Stimulated activated effector memory CD8-positive, alpha-beta T cell treated with anti-CD3 and anti-CD28 coated beads, Interleukin-12 subunit alpha, Interleukin-12 subunit beta, amount 100 ng/mL, for 72 hours (primary cell): Measurements from ENCODE around the gene FAM184A.
"Not testable (repeated sequence)": the region's sequence is repeated elsewhere in the genome, so short reads cannot be mapped to it uniquely, and the experiment has no call there.

Source experiments
- ATAC-seq: fragments of 150-1000 bp; cut with Tn5 transposase; 2 replicates; pipeline ENCODE4 v1.10.0; 2021
- DNase-seq, 2 donors: peaks; one replicate each; pipeline ENCODE4 v3.0.0; 2021 to 2022; ENCODE audit warnings: low spot score in 2 of 2
- H3K27ac Mint-ChIP-seq: one replicate; pipeline ENCODE4 v1.8.0; 2022; ENCODE audit warnings: mild to moderate bottlenecking, mixed read lengths
- H3K36me3 Mint-ChIP-seq: one replicate; pipeline ENCODE4 v1.8.0; 2022; ENCODE audit warnings: mild to moderate bottlenecking, mixed read lengths
- H3K4me1 Mint-ChIP-seq: one replicate; pipeline ENCODE4 v1.8.0; 2022; ENCODE audit warnings: mixed read lengths
- H3K4me3 Mint-ChIP-seq: one replicate; pipeline ENCODE4 v1.8.0; 2022; ENCODE audit warnings: mild to moderate bottlenecking, mixed read lengths
- H3K9me3 Mint-ChIP-seq: one replicate; pipeline ENCODE4 v1.8.0; 2022; ENCODE audit warnings: mixed read lengths

FAM184A gene

GRCh38 chr6:119020597-119021561, 57.6 kb downstream of the FAM184A start:
- H3K9me3 Mint-ChIP-seq, result no peaks in the 10 kb centered on the region
- DNase-seq, result no peak

GRCh38 chr6:119015165-119015564, 63.3 kb downstream of the FAM184A start:
- ATAC-seq, H3K4me1 Mint-ChIP-seq, H3K9me3 Mint-ChIP-seq, H3K27ac Mint-ChIP-seq, H3K36me3 Mint-ChIP-seq, DNase-seq, H3K4me3 Mint-ChIP-seq: not testable (repeated sequence)

More at GRCh38 chr6:119020597-119021561, 57.6 kb downstream of the FAM184A start:
- H3K4me1 Mint-ChIP-seq, result no peaks in the 10 kb centered on the region
- no peak overlapping the region for H3K27ac Mint-ChIP-seq
- no peak for ATAC-seq
- no peak overlapping the region for H3K4me3 Mint-ChIP-seq
- no peaks in the 10 kb centered on the region for H3K36me3 Mint-ChIP-seq

- no peak for DNase-seq
- no peaks in the 10 kb centered on the region for H3K36me3 Mint-ChIP-seq
- no peaks in the 10 kb centered on the region for H3K4me1 Mint-ChIP-seq
- H3K9me3 Mint-ChIP-seq, result no peaks in the 10 kb centered on the region
- ATAC-seq, result no peak
- no peak overlapping the region for H3K4me3 Mint-ChIP-seq
- H3K27ac Mint-ChIP-seq, result no peak overlapping the region
Observed at GRCh38 chr6:119012521-119012920, 65.9 kb downstream of the FAM184A start.

DNA sequence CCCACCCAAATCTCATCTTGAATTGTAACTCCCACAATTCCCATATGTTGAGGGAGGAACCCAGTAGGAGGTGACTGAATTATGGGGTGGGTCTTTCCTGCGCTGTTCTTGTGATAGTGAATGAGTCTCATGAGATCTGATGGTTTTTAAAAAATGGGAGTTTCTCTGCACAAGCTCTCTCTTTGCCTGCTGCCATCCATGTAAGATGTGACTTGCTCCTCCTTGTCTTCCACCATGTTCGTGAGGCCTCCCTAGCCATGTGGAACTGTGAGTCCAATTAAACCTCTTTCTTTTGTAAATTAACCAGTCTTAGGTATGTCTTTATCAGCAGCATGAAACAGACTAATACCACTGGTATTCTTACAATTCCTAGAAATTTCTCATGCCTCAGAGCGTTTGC, 69.2 kb downstream of the FAM184A start:
- not testable (repeated sequence) for H3K27ac Mint-ChIP-seq, H3K9me3 Mint-ChIP-seq, H3K36me3 Mint-ChIP-seq, DNase-seq, H3K4me1 Mint-ChIP-seq, H3K4me3 Mint-ChIP-seq, ATAC-seq

GRCh38 chr6:119006974-119007373, 71.5 kb downstream of the FAM184A start:
- no peak for ATAC-seq
- H3K4me3 Mint-ChIP-seq, result no peak overlapping the region
- H3K36me3 Mint-ChIP-seq, result no peaks in the 10 kb centered on the region
- H3K9me3 Mint-ChIP-seq, result no peaks in the 10 kb centered on the region
- no peaks in the 10 kb centered on the region for H3K4me1 Mint-ChIP-seq
- H3K27ac Mint-ChIP-seq, result no peak overlapping the region
- no peak for DNase-seq

DNA sequence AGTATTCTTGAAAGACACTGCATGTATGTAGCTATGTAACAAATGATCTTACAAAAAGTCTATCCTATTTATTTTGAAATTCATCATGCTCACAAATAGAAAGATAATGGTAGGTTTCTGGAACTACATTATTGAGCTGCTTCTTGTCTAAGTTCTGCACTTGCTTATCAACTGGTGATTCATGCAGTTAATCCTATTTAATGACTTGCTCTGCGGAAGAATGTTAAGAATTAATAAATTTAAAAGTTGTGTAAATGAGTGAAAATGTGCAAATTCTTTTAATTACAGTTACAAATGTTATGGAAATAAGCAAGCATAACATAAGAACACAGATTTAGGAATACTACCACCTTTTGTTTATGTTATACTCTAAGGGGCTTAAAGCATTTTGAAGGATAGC, 76.4 kb downstream of the FAM184A start:
- H3K4me3 Mint-ChIP-seq, result no peak overlapping the region
- no peaks in the 10 kb centered on the region for H3K9me3 Mint-ChIP-seq
- no peaks in the 10 kb centered on the region for H3K36me3 Mint-ChIP-seq
- no peaks in the 10 kb centered on the region for H3K4me1 Mint-ChIP-seq
- DNase-seq (no peak), ATAC-seq (no peak)
- H3K27ac Mint-ChIP-seq, result no peak overlapping the region

- no peak overlapping the region for H3K4me3 Mint-ChIP-seq
- no peaks in the 10 kb centered on the region for H3K4me1 Mint-ChIP-seq
- no peak overlapping the region for H3K27ac Mint-ChIP-seq
- H3K9me3 Mint-ChIP-seq, result no peaks in the 10 kb centered on the region
- ATAC-seq (no peak), DNase-seq (no peak)
- no peaks in the 10 kb centered on the region for H3K36me3 Mint-ChIP-seq
Observed at GRCh38 chr6:118999494-119000040, 78.9 kb downstream of the FAM184A start.

DNA sequence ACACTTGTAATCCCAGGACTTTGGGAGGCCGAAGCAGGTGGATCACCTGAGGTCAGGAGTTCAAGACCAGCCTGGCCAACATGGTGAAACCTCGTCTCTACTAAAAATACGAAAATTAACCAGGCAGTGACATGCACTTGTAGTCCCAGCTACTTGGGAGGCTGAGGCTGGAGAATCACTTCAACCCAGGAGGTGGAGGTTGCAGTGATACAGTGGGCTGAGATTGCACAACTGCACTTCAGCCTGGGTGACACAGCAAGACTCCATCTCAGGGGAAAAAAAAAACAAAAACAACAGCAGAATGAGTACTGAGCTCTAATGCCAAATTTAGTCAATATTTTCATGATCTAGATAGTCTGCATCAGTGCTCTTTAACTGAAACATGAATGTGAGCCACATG, 81.0 kb downstream of the FAM184A start:
- H3K4me1 Mint-ChIP-seq, DNase-seq, H3K36me3 Mint-ChIP-seq, ATAC-seq, H3K9me3 Mint-ChIP-seq, H3K27ac Mint-ChIP-seq, H3K4me3 Mint-ChIP-seq: not testable (repeated sequence)

DNA sequence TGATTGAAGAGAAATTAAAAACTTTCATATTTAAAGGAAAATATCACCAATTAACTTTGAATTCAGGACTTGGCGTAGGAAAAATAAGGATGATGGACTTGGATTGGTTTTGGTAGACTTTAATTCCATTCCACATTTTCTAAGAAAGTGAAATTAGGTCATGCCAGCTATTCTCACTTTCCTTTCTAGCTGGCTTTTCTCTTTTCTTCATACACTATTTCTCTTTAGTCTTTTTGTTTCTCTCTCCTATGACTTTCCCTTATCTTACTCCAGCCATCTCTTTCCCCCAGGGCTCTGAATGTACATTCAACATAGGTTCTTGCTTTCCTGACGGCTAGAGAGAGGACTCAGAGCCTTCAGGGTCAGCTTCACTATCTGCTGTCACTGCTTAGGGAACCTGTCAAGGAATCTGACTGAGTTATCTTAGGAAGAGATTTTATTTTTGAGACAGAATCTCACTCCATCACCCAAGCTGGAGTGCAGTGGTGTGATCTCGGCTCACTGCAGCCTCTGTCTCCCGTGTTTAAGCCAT, 82.1 kb downstream of the FAM184A start:
- no peak for ATAC-seq
- H3K4me3 Mint-ChIP-seq, result no peak overlapping the region
- DNase-seq, result no peak
- H3K36me3 Mint-ChIP-seq, result no peaks in the 10 kb centered on the region
- H3K9me3 Mint-ChIP-seq, result no peaks in the 10 kb centered on the region
- H3K4me1 Mint-ChIP-seq, result no peaks in the 10 kb centered on the region
- H3K27ac Mint-ChIP-seq, result no peak overlapping the region

DNA sequence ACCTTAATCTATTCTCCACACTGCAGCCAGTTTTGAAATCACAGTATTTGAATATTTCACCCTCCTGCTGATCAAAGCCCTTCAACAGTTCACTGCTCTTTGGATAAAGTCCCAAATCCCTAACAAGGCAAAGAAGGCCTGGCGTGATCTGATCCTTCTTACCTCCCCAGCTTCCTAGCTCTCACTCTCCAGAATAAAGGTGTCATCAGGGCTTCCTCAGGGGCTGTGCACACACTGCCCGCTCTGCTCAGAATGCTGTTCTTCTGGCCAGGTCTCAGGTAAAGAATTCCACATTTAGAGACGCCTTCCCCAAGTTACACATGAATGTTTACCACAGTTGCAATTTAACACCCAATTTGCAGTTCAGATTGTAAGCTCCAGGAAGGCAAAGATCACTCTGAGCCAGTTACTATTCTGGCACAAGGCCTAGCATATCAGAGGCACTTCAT, 84.6 kb downstream of the FAM184A start:
- DNase-seq (no peak), ATAC-seq (no peak)
- Mint-ChIP-seq H3K27ac (no peak overlapping the region), H3K36me3 (no peaks in the 10 kb centered on the region), H3K4me1 (no peaks in the 10 kb centered on the region), H3K9me3 (no peaks in the 10 kb centered on the region), H3K4me3 (no peak overlapping the region)

GRCh38 chr6:118993358-118993757, 85.1 kb downstream of the FAM184A start:
- no peaks in the 10 kb centered on the region for H3K9me3 Mint-ChIP-seq
- no peak overlapping the region for H3K4me3 Mint-ChIP-seq
- H3K27ac Mint-ChIP-seq, result no peak overlapping the region
- no peaks in the 10 kb centered on the region for H3K36me3 Mint-ChIP-seq
- no peak for DNase-seq
- ATAC-seq, result no peak
- H3K4me1 Mint-ChIP-seq, result no peaks in the 10 kb centered on the region

GRCh38 chr6:118992186-118992795, 86.2 kb downstream of the FAM184A start:
- ATAC-seq, result no peak
- Mint-ChIP-seq H3K27ac (no peak overlapping the region), H3K9me3 (no peaks in the 10 kb centered on the region), H3K4me3 (no peak overlapping the region), H3K36me3 (no peaks in the 10 kb centered on the region), H3K4me1 (no peaks in the 10 kb centered on the region)
- no peak for DNase-seq

DNA sequence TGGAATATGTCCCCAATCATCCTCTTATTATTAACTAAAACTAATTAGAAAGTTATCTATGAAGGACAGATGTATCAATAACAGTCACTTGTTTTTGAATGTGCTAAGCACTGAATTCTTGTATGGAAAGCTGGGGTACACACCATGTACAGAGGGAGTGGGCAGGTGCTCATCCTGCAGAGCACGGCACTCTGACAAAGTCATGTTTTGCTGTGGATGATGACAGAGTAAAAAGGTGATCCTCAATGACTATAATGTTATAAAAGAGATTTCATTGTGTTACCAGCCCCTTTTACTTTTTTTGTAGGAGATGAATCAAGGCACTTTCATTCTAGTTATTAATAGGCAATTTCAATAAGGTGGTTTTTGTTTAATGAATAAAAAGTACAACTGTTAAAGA, 92.2 kb downstream of the FAM184A start:
- DNase-seq (no peak), ATAC-seq (no peak)
- H3K4me3 Mint-ChIP-seq, result no peak overlapping the region
- H3K36me3 Mint-ChIP-seq, result no peaks in the 10 kb centered on the region
- no peak overlapping the region for H3K27ac Mint-ChIP-seq
- H3K9me3 Mint-ChIP-seq, result no peaks in the 10 kb centered on the region
- no peaks in the 10 kb centered on the region for H3K4me1 Mint-ChIP-seq

DNA sequence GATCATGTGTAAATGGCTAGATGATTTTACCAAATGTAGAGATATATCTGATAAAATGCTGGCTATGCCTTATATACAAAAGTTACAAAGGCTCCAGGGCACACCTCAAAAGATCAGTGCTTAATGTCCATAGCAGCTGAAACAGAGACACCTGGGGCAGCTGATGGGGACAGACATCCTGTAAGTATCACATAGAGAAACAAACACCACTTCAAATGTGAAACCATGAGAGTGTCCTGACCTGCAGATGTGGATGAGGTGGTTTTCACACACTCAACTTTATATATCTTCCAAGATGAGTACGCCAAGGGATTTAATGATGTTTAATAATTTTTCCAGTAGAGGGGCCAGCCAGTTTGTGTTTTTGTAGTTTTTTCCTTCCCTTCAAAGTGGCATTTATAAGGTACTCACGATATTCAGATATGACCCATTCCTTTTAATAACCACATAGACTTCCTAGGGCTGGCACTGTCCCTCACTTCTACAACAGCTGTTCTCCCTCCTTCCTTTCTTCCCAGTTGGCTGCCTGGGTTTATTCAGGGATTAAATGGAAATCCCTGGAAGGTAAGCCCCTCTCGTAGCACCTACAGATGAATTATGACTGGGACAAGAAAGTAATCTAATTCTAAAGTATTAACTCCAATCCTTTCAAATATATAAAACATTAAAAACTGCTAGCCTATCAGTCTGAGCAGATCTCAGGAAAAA, 93.2 kb downstream of the FAM184A start:
- H3K4me3 Mint-ChIP-seq, result no peak overlapping the region
- H3K27ac Mint-ChIP-seq, result no peak overlapping the region
- no peaks in the 10 kb centered on the region for H3K36me3 Mint-ChIP-seq
- no peaks in the 10 kb centered on the region for H3K9me3 Mint-ChIP-seq
- H3K4me1 Mint-ChIP-seq, result no peaks in the 10 kb centered on the region
- DNase-seq (no peak), ATAC-seq (no peak)

DNA sequence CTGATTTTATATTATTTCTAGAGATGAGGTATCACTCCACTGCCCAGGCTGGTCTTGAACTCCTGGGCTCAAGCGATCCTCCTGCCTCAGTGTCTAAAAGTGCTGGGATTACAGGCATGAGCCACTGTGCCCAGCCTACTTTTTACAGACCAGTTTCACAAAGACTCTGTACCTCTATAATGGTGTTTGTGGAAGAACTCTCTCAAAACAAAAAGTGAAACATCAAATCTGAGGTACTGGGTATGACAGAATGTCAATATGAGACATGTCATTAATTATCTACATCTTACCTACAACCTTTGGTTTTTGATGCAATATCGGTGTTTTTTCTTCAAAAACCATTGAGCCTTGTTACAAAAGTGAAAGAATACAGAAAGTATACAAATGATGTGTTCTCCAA, 94.1 kb downstream of the FAM184A start:
- Mint-ChIP-seq H3K4me1 (no peaks in the 10 kb centered on the region), H3K4me3 (no peak overlapping the region), H3K9me3 (no peaks in the 10 kb centered on the region), H3K36me3 (no peaks in the 10 kb centered on the region), H3K27ac (no peak overlapping the region)
- DNase-seq, result no peak
- no peak for ATAC-seq
